ENCODE results near the gene SCPEP1.

- TF ChIP-seq CTCF (conservative IDR thresholded peaks at IDR 0.05) (no peak), EZH2 (IDR thresholded peaks at IDR 0.05; ENCODE audit: low read depth) (no peak)
Measured at GRCh38 chr17:56983366-56983765, 5.4 kb downstream of the SCPEP1 start.

Data from PC-9 (cell line).